Right ventricle myocardium superior (tissue), 1 donor: Measurements from ENCODE around the gene SCFD2. TPM values are rescaled to one million over a fixed set of nuclear protein-coding genes. Genes with fewer than 3 reads are reported as not detected.
"Not testable (repeated sequence)": the region's sequence is repeated elsewhere in the genome, so short reads cannot be mapped to it uniquely, and the experiment has no call there.

Experiments
- ATAC-seq: fragments of 200-7000 bp; cut with Tn5 transposase; one replicate; pipeline ENCODE4 v1.9.1; 2020; ENCODE audit warnings: mild to moderate bottlenecking; ENCODE audit not compliant: poor library complexity
- DNase-seq: peaks from one replicate; pipeline ENCODE4 v3.0.0-alpha.2; 2020
- intact Hi-C: fragments of 100-400 bp; cut with DNase I; formaldehyde crosslinking; loops from one replicate; pipeline ENCODE4 v1.11.2; 2022
- total RNA-seq: library from RNA; stranded (reverse); fragmentation: NEBNext Ultra II Directional; extraction: Animal tissue kit (Norgen Biotek cat#: 25700); gene quantifications from one replicate; pipeline ENCODE4 v1.2.1, GENCODE V29; 2021
- donor health status: DM: no; HTN: yes; CAD: no; lungs with severe emphysema.

Gene SCFD2
- total RNA-seq, 1 donor from 2014 or later: 9.1 TPM

DNA sequence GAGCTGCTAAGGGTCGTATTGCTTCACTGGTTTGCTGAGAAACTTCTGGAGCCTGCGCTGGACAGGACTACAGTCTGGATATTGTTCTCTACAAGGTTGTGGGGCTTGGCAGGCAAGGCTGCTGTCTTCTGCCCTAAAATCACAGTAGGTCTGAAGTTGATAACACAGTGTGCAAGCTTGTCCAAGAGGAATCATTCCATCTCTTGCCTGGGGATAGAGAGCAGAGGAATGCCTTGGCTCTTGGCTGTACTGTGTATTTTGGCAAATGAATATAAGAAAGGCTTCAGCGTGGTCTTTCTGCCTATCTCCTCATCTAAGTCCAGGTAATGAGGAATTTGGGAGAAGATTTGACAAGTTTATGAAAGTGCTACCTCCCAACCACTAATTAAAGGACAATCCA is 513.1 kb downstream of the SCFD2 start:
- intact Hi-C loops: no loop called here
- ATAC-seq (peak; percentile 44), DNase-seq (no peak)

DNA sequence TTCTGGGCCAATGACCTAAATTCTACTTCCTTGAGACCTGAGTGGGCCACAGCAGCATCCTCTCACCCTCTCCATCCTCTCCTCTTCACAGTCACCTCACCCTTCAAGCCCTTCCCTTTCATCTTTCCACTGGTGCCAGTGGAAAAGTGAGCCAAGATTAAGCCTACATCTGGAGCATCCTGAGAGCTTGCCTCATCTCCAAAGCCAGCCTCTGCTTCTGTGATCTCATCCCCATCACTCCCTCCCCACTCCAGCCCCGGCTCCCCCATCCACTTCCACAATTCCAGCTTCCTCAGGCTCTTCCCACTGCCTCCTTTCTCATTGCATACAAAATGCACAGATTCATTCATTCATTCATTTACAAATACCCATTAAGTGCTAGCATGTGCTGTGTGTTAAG is 513.8 kb downstream of the SCFD2 start:
- intact Hi-C loops: no loop called here
- ATAC-seq (no peak), DNase-seq (no peak)

DNA sequence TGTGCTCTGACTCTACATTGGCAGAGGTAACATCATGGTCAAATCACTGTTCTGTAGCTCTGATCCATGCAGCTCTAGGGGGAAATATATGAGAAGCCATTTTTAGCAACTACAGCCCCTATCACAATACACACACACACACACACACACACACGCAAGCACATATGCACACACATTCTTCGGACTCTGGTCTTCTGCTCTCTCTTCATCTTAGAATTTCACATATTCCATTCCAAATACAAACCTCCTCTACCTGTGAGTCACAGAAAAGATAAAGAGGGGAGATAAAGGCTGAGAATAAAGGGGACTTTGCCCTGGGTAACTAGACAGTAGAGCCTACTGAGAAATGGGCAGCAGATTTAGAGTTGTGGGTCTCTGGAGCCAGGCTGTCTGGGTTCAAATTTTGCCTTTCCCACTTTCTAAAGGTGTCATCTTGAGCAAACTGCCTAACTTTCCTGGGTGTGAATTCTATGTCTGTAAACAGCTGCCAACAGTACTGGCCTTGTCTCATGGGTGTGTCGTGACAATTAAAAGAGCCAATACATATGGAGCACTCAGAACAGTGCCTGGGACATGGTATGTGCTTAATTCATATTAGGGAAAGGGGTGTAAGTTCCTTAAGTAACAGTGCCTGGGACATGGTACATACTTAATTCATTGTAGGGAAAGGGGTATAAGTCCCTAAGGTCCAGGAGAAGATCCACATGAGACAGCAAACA is 515.3 kb downstream of the SCFD2 start:
- ATAC-seq (no peak), DNase-seq (no peak)
- intact Hi-C loops: no loop called here

DNA sequence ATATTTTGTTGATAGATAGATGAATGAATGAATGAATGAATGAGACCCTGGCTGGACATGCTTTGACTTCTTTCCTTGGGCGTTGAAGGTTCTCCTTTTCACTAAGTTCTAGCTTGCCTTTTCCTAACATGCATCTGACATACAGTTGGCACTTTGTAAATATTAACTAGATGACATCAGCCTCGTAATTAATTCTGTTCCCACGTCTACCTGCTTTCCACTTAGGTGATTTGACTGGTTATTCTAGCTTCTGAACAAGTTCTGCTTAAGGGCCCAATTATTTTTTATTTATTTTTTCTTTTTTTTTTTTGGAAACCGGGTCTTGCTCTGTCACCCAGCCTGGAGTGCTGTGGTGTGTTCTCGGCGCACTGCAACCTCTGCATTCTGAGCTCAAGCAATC is 517.6 kb downstream of the SCFD2 start:
- intact Hi-C loops: no loop called here
- no peak for DNase-seq
- no peak for ATAC-seq

DNA sequence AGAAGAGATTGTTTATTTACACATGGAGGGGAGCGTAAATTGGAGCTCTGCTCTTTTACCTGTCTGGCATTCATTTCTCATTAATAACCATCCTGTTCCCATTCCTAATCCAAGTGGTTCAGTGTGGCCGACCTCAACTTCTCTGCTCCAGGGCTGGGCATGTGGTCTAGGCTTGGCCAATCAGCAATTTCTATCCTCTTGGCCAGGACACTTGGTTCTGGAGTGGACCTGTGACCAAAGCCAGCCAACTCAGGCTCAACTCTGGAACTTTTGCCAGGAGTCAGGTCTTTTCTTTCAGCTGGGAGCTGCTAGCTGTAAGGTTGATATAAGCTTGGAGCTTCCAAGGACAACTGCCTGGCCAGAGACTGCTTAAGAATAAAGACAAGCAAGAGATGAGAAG is 519.4 kb downstream of the SCFD2 start:
- intact Hi-C loops: no loop called here
- ATAC-seq (peak; percentile 91), DNase-seq (no peak)

DNA sequence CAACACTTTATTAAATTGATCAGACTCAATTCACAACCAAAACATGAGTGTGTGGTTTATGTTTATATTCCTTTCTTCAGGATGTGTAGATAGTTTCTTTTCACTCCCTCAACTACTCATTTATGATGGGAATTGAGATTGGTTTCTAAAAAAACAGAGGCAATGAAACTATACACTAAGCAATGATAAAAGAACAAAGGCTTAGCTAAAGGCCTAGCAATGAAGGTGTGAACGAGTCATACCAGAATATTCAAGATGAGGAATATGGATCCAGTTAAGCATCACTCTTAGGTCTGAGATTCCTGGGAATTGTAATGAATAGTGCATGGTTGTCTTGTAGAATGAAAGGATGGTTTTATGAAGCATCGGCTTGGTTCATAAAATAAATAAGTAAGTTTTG is 521.3 kb downstream of the SCFD2 start:
- ATAC-seq (no peak), DNase-seq (no peak)
- intact Hi-C loops: no loop called here

DNA sequence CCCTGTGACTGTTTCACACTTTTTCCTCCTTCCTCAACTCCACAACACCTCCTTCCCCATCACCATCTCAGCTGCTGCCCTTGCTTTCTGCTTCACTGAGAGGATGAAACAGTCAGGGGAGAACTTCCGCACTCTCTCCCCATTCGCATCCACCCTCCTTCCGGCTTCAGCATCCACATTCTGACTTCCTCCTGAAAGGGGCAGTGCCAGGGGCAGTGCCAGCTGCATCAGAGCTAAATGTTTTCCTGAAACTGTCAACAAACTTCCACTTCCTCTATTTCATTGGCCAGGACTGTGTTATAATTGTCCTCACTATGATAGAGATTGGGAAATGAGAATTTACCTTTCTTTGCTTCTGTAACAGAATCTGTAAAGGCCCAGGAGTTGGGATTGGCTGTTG is 521.9 kb downstream of the SCFD2 start:
- intact Hi-C loops: no loop called here
- DNase-seq (peak; percentile 57), ATAC-seq (peak; percentile 32)

DNA sequence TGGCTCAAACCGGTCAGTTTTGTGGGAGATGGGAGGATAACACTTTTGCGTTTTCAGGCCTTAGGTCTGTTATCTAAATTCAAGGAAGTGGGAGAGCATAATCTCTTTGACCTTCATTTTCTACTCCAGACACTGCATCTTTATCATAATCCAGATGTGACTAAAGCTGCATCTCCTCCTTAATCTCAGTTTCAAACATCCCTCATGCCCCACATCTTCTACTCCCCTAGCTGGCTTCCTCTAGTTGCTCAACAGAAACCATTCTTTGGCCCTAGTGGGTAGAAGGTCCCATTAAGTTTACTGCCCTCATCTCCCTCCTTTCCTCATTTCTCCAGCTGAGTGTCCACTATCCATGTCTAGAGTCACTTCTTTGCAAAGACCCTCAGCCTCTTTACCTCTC is 522.5 kb downstream of the SCFD2 start:
- ATAC-seq: no peak
- no peak for DNase-seq
- intact Hi-C loops: no loop called here

DNA sequence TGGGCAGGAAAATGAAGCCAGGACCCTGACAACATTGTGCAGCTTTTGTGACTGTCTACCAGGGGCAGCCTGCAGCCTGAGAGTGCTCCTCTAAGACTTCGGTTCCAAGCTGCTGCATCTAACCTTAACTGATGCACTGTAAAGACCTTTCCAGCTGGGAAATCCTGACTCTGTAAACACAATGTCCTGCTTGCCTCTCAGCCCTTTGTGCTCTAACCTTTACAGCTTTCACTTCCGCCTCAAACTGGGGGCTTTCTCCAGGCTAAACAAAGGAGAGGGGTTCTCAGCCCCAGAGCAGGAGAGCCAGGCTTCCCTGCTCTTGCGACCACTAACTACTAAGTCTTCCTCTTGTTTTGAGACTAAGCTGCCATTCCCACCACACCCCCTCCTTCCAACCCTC is 523.1 kb downstream of the SCFD2 start:
- ATAC-seq (no peak), DNase-seq (no peak)
- intact Hi-C loops: no loop called here

DNA sequence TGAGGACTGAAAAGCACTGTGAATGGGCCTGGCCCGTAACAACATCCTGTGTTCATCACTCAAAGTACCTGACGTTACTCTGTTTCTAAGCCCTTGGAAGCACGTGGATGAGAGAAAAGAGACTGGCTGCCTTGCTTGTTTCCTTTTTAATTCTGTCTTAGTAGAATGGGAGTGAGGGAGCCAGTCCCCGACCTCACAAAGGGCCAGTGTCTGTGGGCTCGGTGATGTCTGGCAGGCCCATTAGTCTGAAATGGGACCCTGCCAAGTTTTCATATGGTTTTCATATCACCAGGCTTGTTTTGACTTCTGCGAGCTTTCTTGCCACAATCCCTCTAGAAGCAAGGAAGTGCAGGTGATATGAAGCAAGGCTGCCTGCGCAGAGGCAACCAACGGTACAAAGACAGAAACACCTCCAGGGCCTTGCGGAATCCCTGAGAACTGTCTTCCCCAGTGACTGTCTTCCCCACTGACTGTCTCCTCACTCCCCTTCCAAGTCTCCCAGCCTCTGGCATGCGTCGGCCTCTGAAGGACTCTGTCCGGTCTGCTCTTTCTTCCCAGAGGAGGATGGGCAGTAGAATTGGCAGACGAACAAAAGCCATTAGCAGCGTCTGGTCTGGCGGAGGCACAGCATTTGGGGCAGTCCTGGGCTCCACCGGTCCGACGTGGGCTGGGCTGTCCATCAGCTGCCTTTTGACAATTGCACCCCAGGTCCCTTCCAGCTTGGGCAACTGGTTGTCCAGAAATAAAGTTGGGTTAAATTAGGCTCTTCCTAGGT is 524.0 kb downstream of the SCFD2 start:
- DNase-seq (peak; percentile 44), ATAC-seq (peak; percentile 32)
- intact Hi-C loops: no loop called here

DNA sequence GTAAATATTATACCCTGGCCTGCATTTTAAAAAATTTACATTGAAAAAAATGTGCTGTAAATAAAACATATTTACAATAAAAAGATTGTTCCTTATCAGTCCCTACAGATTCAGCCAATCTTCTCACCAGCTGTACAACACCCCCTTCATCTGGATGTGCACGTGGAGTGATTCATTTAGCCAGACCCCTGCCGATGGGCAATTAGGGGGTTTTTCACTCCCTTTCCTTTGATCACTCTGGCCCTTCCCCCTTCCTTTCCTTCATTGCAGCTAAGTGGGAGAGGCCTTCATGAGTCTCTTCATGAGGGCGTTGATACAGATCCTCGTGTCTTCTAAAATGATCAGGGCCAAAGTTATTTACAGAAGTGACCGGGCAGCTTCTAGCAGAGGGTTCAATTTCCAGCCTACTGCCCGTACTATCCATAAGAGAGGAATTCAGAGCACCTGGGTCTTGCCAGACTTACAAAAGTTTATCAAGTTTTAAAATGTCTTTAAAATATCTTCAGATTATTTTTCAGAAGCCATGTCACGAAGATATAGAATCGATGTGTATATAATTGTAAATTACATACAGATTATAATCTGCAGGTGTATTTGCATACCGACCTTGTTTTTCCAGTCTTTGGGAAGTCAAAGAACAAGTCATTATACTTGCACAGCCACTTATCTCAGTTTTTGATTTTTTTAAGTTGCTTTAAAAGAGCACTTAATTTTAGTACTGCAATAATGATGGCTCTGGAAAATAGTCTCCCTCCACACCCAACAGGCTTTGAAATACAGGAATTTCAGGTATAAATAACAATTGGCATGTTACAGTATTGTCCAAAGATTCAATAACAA is 525.1 kb downstream of the SCFD2 start:
- intact Hi-C loops: no loop called here
- ATAC-seq (no peak), DNase-seq (no peak)

DNA sequence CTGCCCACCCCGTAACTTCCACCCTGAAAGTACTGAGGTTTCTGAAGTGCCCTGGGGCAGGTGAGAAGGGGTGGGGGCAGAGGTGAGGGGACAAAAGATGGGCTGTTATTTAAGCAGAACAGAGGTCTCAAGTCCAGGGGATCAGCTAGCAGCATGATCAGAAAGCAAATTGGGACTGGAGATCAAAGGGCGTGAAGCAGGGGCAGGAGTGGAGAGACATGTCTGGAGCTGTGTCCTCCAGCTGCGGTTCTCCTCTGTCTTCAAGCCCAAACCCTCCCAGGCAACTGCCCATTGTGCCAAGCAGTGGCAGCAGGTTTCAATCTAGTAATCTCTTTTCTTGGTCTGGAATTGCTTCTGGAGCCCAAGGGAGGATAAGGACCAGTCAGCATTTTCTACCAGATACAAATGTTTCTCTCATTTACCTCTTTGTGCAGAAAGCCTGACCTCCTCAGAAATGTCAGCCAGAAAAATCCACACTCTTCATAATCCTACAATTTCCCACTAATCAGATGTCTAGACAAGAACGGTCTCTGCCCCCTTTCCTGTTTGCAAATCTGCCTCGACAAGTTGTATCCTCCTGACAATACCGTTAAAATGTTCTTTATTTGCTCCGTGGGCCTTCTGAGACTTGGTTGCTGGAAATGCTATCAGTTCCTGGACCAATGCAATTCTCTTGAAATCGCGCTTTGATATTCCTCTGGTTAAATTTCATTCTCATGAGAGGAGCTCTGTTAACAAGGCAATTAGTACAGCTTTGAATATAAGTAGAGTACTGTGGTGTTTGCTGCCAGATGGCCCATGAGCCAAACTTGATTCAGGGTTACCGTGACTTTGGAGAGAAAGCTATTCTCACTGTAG is 526.9 kb downstream of the SCFD2 start:
- ATAC-seq (peak; percentile 74), DNase-seq (no peak)
- intact Hi-C loops: no loop called here

DNA sequence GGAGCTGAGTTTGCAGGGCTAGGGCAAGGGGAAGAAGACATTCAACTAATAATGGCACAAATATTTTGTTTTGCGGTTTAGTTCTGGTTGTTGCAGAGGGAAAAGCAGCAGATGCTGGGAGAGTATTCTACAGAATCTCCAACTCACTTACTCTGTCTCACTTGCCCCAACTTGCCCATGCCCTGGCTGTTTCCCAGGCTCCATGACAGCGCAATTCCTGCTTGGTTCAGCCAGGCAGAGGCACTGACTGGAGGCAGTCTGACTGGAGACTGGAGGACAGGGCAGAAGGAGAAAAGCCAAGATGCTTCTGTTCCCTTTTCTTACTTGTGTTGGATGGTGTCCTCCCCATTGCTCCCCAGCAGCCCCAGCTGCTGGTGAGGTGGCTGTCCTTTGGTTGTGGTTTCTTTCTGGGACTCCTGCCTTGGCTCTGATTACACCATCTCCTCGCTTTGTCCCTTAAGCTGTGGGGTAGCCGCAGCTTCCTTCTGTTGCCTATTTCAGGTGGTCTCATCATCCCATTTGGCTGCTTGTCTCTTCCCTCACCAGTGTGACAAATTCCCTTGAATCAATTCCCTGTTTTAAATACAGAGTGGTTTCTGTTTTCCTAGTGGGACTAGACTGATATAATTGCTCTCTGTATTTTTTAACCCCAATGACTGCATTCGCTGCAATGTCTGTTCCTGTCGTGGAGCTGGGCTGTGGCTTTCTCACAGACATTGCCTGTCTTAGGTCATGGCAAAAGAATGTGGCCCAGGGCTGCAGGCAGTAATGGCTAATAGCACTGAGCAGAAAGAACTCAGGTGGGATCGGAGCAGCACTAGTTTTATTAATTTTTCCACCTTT is 527.9 kb downstream of the SCFD2 start:
- intact Hi-C loops: no loop called here
- no peak for DNase-seq
- ATAC-seq: peak; percentile 63

DNA sequence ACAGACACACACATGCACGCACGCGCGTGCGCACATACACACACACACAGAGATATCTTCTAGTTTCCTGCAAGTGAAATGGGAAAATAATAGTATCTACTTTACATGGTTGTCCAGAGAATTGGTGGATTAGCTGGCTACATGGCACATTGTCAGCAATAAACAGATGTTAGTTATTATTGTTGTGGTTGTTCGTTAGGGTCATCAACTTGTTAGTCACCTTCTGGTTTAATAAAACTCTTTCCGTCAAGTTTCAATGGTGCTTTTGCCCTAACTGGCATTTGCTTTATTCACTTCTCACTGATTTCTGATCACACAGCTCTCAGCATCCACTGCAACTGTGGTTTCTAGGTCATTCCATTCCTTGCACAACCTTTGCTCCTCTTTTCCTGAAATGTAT is 529.2 kb downstream of the SCFD2 start:
- DNase-seq (no peak), ATAC-seq (no peak)
- intact Hi-C loops: no loop called here

DNA sequence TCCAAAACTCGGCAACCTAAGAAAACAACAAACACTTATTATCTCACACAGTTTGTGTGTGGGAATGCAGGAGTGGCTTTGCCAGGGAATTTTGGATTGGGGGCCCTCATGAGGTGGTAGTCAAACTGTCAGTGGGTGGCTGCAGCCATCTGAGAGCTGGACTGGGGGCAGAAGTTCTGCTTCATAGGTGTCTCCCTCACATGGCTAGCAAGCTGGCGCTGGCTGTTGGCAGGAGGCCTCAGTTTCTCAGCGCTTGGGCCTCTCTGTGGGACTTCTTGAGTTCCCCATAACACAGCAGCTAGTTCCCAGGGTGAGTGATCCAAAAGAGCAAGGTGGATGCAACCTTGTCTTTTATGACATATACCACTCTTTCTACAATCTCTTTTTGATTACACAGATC is 529.7 kb downstream of the SCFD2 start:
- DNase-seq (no peak), ATAC-seq (no peak)
- intact Hi-C loops: no loop called here

DNA sequence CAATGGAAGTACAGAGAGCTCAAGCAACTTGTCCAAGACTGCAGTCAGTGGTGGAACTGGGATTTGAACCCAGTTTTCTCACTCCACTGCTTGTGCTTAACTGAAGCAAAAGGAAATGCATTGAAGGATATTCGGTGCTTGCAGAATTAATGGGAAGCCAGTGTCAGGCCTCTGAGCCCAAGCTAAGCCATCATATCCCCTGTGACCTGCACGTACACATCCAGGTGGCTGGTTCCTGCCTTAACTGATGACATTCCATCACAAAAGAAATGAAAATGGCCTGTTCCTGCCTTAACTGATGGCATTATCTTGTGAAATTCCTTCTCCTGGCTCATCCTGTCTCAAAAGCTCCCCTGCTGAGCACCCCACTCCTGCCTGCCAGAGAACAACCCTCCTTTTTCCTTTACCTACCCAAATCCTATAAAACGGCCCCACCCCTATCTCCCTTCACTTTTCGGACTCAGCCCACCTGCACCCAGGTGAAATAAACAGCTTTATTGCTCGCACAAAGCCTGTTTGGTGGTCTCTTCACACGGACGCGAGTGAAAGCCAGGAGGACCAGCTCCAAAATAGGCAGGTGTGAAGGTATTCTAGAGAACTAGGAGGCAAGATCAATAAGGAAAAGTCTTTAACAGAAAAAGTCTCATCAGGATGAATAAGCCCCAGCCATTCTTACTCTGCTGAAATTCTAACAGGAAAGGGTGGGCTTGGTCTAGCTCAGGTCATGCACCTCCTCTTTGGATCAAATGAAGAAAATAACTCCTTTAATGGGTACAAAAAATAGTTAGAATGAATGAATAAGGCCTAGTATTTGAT is 531.0 kb downstream of the SCFD2 start:
- DNase-seq, ATAC-seq, intact Hi-C loops: not testable (repeated sequence)

DNA sequence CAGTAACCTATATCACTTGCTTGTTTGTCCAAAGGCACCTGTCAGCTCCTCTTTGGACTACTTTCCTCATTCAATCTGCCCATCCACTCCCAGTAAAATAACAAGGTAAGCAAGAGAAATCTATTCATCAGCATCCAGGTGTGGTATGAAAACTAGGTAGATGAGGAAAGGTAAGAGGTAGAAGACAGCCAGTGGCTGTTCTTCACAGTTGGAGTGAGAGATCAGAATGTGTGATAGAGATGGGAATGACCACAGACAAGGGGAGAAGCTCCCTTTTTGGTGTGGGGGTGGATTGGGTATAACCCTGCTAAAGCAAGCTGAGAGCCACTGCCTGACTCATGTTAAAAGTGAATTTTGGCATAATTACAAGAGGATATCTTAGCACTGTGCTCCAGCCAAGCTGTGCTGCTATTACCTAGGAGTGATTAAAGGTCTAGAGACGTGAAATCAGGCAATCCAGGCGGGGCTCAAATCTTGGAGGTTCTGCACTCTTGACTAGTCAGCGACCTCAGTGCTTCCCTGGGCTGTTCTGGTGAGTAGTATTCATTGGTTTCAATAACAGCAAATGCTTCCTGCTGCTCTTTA is 531.8 kb downstream of the SCFD2 start:
- DNase-seq (no peak), ATAC-seq (peak; percentile 41)
- intact Hi-C loops: no loop called here
